GM12878 (cell line): ENCODE measurements around the gene IDH3G. TPM values are rescaled to one million over a fixed set of nuclear protein-coding genes. Genes with fewer than 3 reads are reported as not detected.

ENCODE experiments used
- ATAC-seq: fragments of 200-7000 bp; cut with Tn5 transposase; 3 replicates; pipeline ENCODE4 v1.9.1; 2020; ENCODE audit warnings: mild to moderate bottlenecking, moderate library complexity
- BruUV-seq: library from RNA; stranded (reverse); fragments of 400-500 nt; replicated peaks from 2 replicates; lab custom pipeline; 2021; lab: Mats Ljungman, UMichigan
- CTCF ChIA-PET: fragments of 300-600 bp; sonication (Branson Sonifier 250); formaldehyde crosslinking; extraction: SDS; loops from one replicate; lab custom pipeline; 2021; ENCODE audit warnings: inconsistent platforms; lab: Yijun Ruan, JAX
- POLR2A ChIA-PET: fragments of 350-600 bp; formaldehyde crosslinking; extraction: SDS; loops from one replicate; lab custom pipeline; 2021; ENCODE audit warnings: inconsistent platforms; lab: Charles Lee
- RAD21 ChIA-PET: fragments of 300-600 bp; sonication (Branson Sonifier 250); formaldehyde crosslinking; loops from one replicate; lab custom pipeline; 2023; ENCODE audit warnings: antibody characterized with exemption; ENCODE audit not compliant: unreplicated experiment; lab: Charles Lee
- SMC1A ChIA-PET: fragments of 300-600 bp; sonication (Branson Sonifier 250); formaldehyde crosslinking; loops from one replicate; lab custom pipeline; 2023; ENCODE audit not compliant: unreplicated experiment, uncharacterized antibody; lab: Charles Lee
- DNase-seq: peaks from one replicate; pipeline ENCODE4 v3.0.0-alpha.2; 2011; ENCODE audit warnings: low read depth, low spot score
- FAIRE-seq: peaks from 3 replicates; lab custom pipeline; 2011; peaks lifted over from hg19 to GRCh38; lab: Jason Lieb, UNC
- H2AFZ ChIP-seq: 2 replicates; pipeline ENCODE4 v1.6.0; 2011; ENCODE audit warnings: low read depth, low read length, control low read depth; ENCODE audit not compliant: control insufficient read depth
- H3K27ac ChIP-seq: 2 replicates; pipeline ENCODE4 v1.5.1; 2011; ENCODE audit warnings: control low read depth; ENCODE audit not compliant: control insufficient read depth, insufficient read depth
- H3K27me3 ChIP-seq, 2 experiments: replicated peaks in 1 of 2; 2 replicates each; pipeline versions ENCODE4 v1.6.0 to v1.6.1; 2011; ENCODE audit warnings: low read length in 1 of 2; ENCODE audit not compliant: control insufficient read depth in 2 of 2, insufficient read depth in 2 of 2
- H3K36me3 ChIP-seq, 2 experiments: 2 replicates each; pipeline ENCODE4 v1.5.1; 2011; ENCODE audit warnings: low read length in 1 of 2; ENCODE audit not compliant: control insufficient read depth in 2 of 2, insufficient read depth in 2 of 2
- H3K4me1 ChIP-seq: 2 replicates; pipeline ENCODE4 v1.6.1; 2011; ENCODE audit warnings: mild to moderate bottlenecking, low read length, moderate library complexity, mixed read lengths; ENCODE audit not compliant: control insufficient read depth, insufficient read depth
- H3K4me2 ChIP-seq: 2 replicates; pipeline ENCODE4 v1.6.0; 2011; ENCODE audit warnings: control low read depth; ENCODE audit not compliant: control insufficient read depth, insufficient read depth
- H3K4me3 ChIP-seq: fragments of 200-600 bp; sonication (generic); 2 replicates; pipeline ENCODE4 v1.5.1; 2016
- H3K79me2 ChIP-seq: 2 replicates; pipeline ENCODE4 v1.6.0; 2011; ENCODE audit warnings: low read length; ENCODE audit not compliant: control insufficient read depth, insufficient read depth
- H3K9ac ChIP-seq: 2 replicates; pipeline ENCODE4 v1.8.0; 2011; ENCODE audit warnings: low read length, control low read depth, mixed read lengths; ENCODE audit not compliant: control insufficient read depth, insufficient read depth
- H3K9me3 ChIP-seq: replicated peaks from 3 replicates; pipeline ENCODE4 v1.5.1; 2011; ENCODE audit warnings: mild to moderate bottlenecking, low read length; ENCODE audit not compliant: control insufficient read depth, insufficient read depth
- H4K20me1 ChIP-seq: 2 replicates; pipeline ENCODE4 v1.6.0; 2011; ENCODE audit not compliant: control insufficient read depth, insufficient read depth
- BCLAF1 ChIP-seq: fragments of 450-650 bp; IDR thresholded peaks from 2 replicates; pipeline ENCODE4 v1.6.1; 2017; ENCODE audit warnings: antibody characterized with exemption, mild to moderate bottlenecking, moderate library complexity
- BRCA1 ChIP-seq: IDR thresholded peaks from 2 replicates; pipeline ENCODE4 v1.6.1; 2011; ENCODE audit warnings: low read depth, low read length, improper control_type of control experiment
- DPF2 ChIP-seq: fragments of 450-650 bp; IDR thresholded peaks from 2 replicates; pipeline ENCODE4 v1.6.1; 2017; ENCODE audit warnings: mild to moderate bottlenecking
- FOXM1 ChIP-seq: IDR thresholded peaks from 2 replicates; pipeline ENCODE4 v1.6.1; 2012; ENCODE audit warnings: low read depth, mild to moderate bottlenecking, inconsistent platforms, low read length, moderate library complexity
- NBN ChIP-seq: fragments of 450-650 bp; IDR thresholded peaks from 2 replicates; pipeline ENCODE4 v1.6.1; 2016
- PML ChIP-seq: IDR thresholded peaks from 2 replicates; pipeline ENCODE4 v1.6.1; 2012; ENCODE audit warnings: low read length, inconsistent platforms
- SMAD5 ChIP-seq: IDR thresholded peaks from 2 replicates; pipeline ENCODE4 v1.6.1; 2016; ENCODE audit warnings: antibody characterized with exemption, low read depth
- SMARCA5 ChIP-seq: fragments of 450-650 bp; IDR thresholded peaks from 2 replicates; pipeline ENCODE4 v1.6.1; 2017; ENCODE audit warnings: mild to moderate bottlenecking
- TCF7 ChIP-seq: IDR thresholded peaks from 2 replicates; pipeline ENCODE4 v1.6.1; 2014; ENCODE audit warnings: antibody characterized with exemption, borderline replicate concordance
- ZNF592 ChIP-seq: fragments of 450-650 bp; IDR thresholded peaks from 2 replicates; pipeline ENCODE4 v1.6.1; 2017; ENCODE audit warnings: mild to moderate bottlenecking, moderate library complexity
- ZZZ3 ChIP-seq: IDR thresholded peaks from 2 replicates; pipeline ENCODE4 v1.6.1; 2011; ENCODE audit warnings: low read depth; ENCODE audit not compliant: control insufficient read depth, insufficient read length
- WGBS: methylation state at CpG from one replicate; pipeline ENCODE4 v1.1.6; 2016; ENCODE audit warnings: low lambda C conversion rate; ENCODE audit not compliant: insufficient replicate concordance, insufficient coverage; ENCODE audit errors: missing lambda C conversion rate; 5-methylcytosine and 5-hydroxymethylcytosine counted together
- in situ Hi-C: fragments of 300-500 bp; cut with MboI; formaldehyde crosslinking; loops from 9 replicates; pipeline ENCODE4 v1.14.3; 2018; ENCODE audit warnings: mixed read lengths
- intact Hi-C: fragments of 100-400 bp; cut with micrococcal nuclease; formaldehyde crosslinking; loops from one replicate; pipeline ENCODE4 v1.14.2; 2022; ENCODE audit not compliant: unreplicated experiment
- polyA plus RNA-seq, 11 experiments: library from polyadenylated mRNA; depleted of rRNA in 4 of 11; unstranded in 6 of 11; stranded (reverse) in 5 of 11; fragments of >200 nt; fragmentation: Nextera tagmentation in 4 of 11; fragmentation: Illumina TruSeq in 1 of 11; extraction: Ambion mirVana in 4 of 11; extraction: Trizol in 1 of 11; gene quantifications; 1 replicate in 1 of 11; 2 replicates in 10 of 11; pipeline versions ENCODE4 v1.2.1 to v1.2.3, GENCODE V29; 2011 to 2016; ENCODE audit warnings: inconsistent platforms in 2 of 11, missing spikeins in 2 of 11, low read depth in 1 of 11
- total RNA-seq, 4 experiments: library from RNA; depleted of rRNA in 3 of 4; stranded (reverse); fragments of >200 nt in 3 of 4; fragmentation: Illumina TruSeq in 1 of 4; extraction: Trizol in 1 of 4; gene quantifications; 2 replicates each; pipeline versions ENCODE4 v1.2.1 to v1.2.3, GENCODE V29; 2013 to 2021

Gene IDH3G
- total and polyA plus RNA-seq, 10 of the 15 experiments (the other 5 are each of a cell fraction or from before 2014, with no cell fraction given): 26.3 to 102 (median 66.6) TPM

GRCh38 chrX:153770601-153771414 lies 23.4 kb downstream of the IDH3G start:
- RAD21 ChIA-PET: no interaction called here
- Histone ChIP-seq H3K4me3 (no peak overlapping the region), H3K4me2 (no peak overlapping the region), H3K9me3 (no peaks in the 10 kb centered on the region; the same call in 2 of the 3 replicates), H2AFZ (no peak overlapping the region), H3K27me3 (no peaks in the 10 kb centered on the region), H3K36me3 (no peaks in the 10 kb centered on the region), H3K79me2 (no peaks in the 10 kb centered on the region), H4K20me1 (no peaks in the 10 kb centered on the region), H3K4me1 (no peaks in the 10 kb centered on the region), H3K27ac (no peak overlapping the region), H3K9ac (no peak overlapping the region)
- 48% methylated on average over 17 of the region's 18 CpGs for WGBS
- SMC1A ChIA-PET: no interaction called here
- CTCF ChIA-PET: no interaction called here
- POLR2A ChIA-PET: no interaction called here
- ATAC-seq (no peak), DNase-seq (no peak), FAIRE-seq (no peak)
- intact Hi-C loops: no loop called here
- in situ Hi-C loops: no loop called here
- BruUV-seq: no TSS peak
- no peak for TF ChIP-seq TCF7
- no peak for TF ChIP-seq ZNF592
- TF ChIP-seq NBN: no peak
- TF ChIP-seq PML: no peak
- TF ChIP-seq ZZZ3: no peak
- TF ChIP-seq SMARCA5: no peak
- TF ChIP-seq SMAD5: no peak
- no peak for TF ChIP-seq BRCA1
- no peak for TF ChIP-seq FOXM1
- TF ChIP-seq DPF2: no peak
- TF ChIP-seq BCLAF1: no peak
